NCI-H1092 treated with DMSO at 0.1 percent for 48 hours (cell line): Measurements from ENCODE around the gene PTPDC1.

Source experiments
- DNase-seq: peaks from one replicate; lab custom pipeline; 2025; lab: John Stamatoyannopoulos, UW

The PTPDC1 gene

GRCh38 chr9:94084314-94084713, at the start of gene PTPDC1:
PTPDC1 (plus strand) TSS chr9:94084464; CDS start chr9:94084531, 67 bp downstream.
- DNase-seq: no peak

- DNase-seq: no peak
Measured at GRCh38 chr9:94034511-94034910, 49.8 kb upstream of the PTPDC1 start.

GRCh38 chr9:94039786-94040185, 44.5 kb upstream of the PTPDC1 start:
- DNase-seq: no peak

GRCh38 chr9:94042516-94043360, 41.5 kb upstream of the PTPDC1 start:
- DNase-seq: no peak

- DNase-seq: no peak
Measured at GRCh38 chr9:94054716-94055115, 29.5 kb upstream of the PTPDC1 start.

- no peak for DNase-seq
Measured at GRCh38 chr9:94056442-94056974, 27.8 kb upstream of the PTPDC1 start.

- DNase-seq: no peak
Measured at GRCh38 chr9:94057918-94058317, 26.3 kb upstream of the PTPDC1 start.

- no peak for DNase-seq
Measured at GRCh38 chr9:94061864-94062263, 22.4 kb upstream of the PTPDC1 start.

- DNase-seq: peak; percentile 49
Measured at GRCh38 chr9:94065535-94065961, 18.7 kb upstream of the PTPDC1 start.

- DNase-seq: no peak
Measured at GRCh38 chr9:94068257-94068656, 16.0 kb upstream of the PTPDC1 start.

- peak; percentile 27 for DNase-seq
Measured at GRCh38 chr9:94076557-94076956, 7.7 kb upstream of the PTPDC1 start.

- DNase-seq: no peak
Measured at GRCh38 chr9:94078086-94078485, 6.2 kb upstream of the PTPDC1 start.

- DNase-seq: no peak
Measured at GRCh38 chr9:94079236-94079635, 5.0 kb upstream of the PTPDC1 start.

- no peak for DNase-seq
Measured at GRCh38 chr9:94080249-94080648, 4.0 kb upstream of the PTPDC1 start.

- DNase-seq: no peak
Measured at GRCh38 chr9:94081435-94081834, 2.8 kb upstream of the PTPDC1 start.

- no peak for DNase-seq
Measured at GRCh38 chr9:94081864-94082463, 2.3 kb upstream of the PTPDC1 start.

GRCh38 chr9:94082553-94082952, 1.7 kb upstream of the PTPDC1 start:
- DNase-seq: no peak

- DNase-seq: no peak
Measured at GRCh38 chr9:94082956-94083355, 1.3 kb upstream of the PTPDC1 start.

GRCh38 chr9:94083384-94083783, 880 bp upstream of the PTPDC1 start:
- DNase-seq: no peak

GRCh38 chr9:94085062-94085639, 887 bp downstream of the PTPDC1 start:
- no peak for DNase-seq

GRCh38 chr9:94086486-94087345, 2.5 kb downstream of the PTPDC1 start:
- peak; percentile 63 for DNase-seq
